ENCODE measurements around the gene PRKCA.

PRKCA gene

DNA sequence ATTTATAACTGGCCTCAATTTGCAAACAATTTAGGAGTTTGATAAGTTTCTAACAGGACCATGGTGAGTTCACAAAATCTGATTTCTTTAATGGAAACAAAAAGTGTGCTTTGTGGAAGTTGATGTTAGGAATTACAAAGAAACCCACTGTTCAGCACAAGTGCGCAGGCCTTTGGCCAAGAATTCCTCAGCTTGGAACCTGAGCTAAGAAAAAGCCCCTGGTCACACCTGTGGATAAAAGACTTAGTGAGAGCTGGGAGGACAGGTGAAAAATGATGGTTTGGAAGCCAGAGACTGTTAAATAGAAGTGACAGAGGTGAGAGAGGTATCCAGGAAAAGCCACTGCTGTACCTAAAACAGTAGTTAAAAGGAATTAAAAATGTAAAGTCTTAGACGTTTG is 64.7 kb downstream of the PRKCA start:
- TF ChIP-seq ZC3H10 (CRISPR knock-in tag; IDR thresholded peaks at IDR 0.05) (no peak), TCF4 (CRISPR knock-in tag; IDR thresholded peaks at IDR 0.05; ENCODE audit: borderline replicate concordance) (no peak), CSDC2 (CRISPR knock-in tag; IDR thresholded peaks at IDR 0.05) (no peak), ZNF70 (CRISPR knock-in tag; IDR thresholded peaks at IDR 0.05) (no peak)
- no peak for ATAC-seq

DNA sequence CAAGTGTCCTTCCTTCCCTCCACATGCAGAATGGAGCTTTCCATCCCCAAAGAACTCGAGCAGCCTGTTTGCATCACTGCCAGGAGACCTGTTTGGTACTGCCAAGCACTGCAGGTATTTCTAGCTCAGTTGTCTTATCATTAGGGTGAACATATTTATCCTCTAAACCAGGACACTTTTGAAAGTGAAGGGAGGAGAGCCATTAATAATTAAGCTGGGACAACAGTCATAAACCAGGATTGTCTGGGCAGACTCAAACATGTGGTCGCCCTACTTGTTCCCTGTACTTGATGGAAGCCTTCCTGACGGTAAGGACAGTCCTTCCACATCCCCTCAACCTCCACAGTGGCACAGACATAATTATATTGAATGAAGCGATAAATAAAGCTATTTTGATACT is 67.4 kb downstream of the PRKCA start:
- TF ChIP-seq, protein P1, sequence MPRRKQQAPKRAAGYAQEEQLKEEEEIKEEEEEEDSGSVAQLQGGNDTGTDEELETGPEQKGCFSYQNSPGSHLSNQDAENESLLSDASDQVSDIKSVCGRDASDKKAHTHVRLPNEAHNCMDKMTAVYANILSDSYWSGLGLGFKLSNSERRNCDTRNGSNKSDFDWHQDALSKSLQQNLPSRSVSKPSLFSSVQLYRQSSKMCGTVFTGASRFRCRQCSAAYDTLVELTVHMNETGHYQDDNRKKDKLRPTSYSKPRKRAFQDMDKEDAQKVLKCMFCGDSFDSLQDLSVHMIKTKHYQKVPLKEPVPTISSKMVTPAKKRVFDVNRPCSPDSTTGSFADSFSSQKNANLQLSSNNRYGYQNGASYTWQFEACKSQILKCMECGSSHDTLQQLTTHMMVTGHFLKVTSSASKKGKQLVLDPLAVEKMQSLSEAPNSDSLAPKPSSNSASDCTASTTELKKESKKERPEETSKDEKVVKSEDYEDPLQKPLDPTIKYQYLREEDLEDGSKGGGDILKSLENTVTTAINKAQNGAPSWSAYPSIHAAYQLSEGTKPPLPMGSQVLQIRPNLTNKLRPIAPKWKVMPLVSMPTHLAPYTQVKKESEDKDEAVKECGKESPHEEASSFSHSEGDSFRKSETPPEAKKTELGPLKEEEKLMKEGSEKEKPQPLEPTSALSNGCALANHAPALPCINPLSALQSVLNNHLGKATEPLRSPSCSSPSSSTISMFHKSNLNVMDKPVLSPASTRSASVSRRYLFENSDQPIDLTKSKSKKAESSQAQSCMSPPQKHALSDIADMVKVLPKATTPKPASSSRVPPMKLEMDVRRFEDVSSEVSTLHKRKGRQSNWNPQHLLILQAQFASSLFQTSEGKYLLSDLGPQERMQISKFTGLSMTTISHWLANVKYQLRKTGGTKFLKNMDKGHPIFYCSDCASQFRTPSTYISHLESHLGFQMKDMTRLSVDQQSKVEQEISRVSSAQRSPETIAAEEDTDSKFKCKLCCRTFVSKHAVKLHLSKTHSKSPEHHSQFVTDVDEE (CRISPR knock-in tag; IDR thresholded peaks at IDR 0.05) = no peak
- no peak for TF ChIP-seq ISL1 (CRISPR knock-in tag; IDR thresholded peaks at IDR 0.05)
- ATAC-seq = no peak

GRCh38 chr17:66371561-66371960 is 69.1 kb downstream of the PRKCA start:
- ATAC-seq = no peak
- no peak for TF ChIP-seq ZFP3 (CRISPR knock-in tag; IDR thresholded peaks at IDR 0.05)
- no peak for TF ChIP-seq TCF4 (CRISPR knock-in tag; IDR thresholded peaks at IDR 0.05; ENCODE audit: borderline replicate concordance)
- TF ChIP-seq ZFP30 (CRISPR knock-in tag; IDR thresholded peaks at IDR 0.05) = no peak
- no peak for TF ChIP-seq SNAI2 (CRISPR knock-in tag; IDR thresholded peaks at IDR 0.05)
- TF ChIP-seq OSR1 (CRISPR knock-in tag; IDR thresholded peaks at IDR 0.05) = no peak
- TF ChIP-seq ESRRG (CRISPR knock-in tag; IDR thresholded peaks at IDR 0.05) = no peak
- no peak for TF ChIP-seq BACH2 (CRISPR knock-in tag; IDR thresholded peaks at IDR 0.05; ENCODE audit: borderline replicate concordance)
- TF ChIP-seq, protein P1 (CRISPR knock-in tag; IDR thresholded peaks at IDR 0.05) = no peak
- TF ChIP-seq, protein P2, sequence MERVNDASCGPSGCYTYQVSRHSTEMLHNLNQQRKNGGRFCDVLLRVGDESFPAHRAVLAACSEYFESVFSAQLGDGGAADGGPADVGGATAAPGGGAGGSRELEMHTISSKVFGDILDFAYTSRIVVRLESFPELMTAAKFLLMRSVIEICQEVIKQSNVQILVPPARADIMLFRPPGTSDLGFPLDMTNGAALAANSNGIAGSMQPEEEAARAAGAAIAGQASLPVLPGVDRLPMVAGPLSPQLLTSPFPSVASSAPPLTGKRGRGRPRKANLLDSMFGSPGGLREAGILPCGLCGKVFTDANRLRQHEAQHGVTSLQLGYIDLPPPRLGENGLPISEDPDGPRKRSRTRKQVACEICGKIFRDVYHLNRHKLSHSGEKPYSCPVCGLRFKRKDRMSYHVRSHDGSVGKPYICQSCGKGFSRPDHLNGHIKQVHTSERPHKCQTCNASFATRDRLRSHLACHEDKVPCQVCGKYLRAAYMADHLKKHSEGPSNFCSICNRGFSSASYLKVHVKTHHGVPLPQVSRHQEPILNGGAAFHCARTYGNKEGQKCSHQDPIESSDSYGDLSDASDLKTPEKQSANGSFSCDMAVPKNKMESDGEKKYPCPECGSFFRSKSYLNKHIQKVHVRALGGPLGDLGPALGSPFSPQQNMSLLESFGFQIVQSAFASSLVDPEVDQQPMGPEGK (CRISPR knock-in tag; IDR thresholded peaks at IDR 0.05; ENCODE audit: borderline replicate concordance) = no peak

DNA sequence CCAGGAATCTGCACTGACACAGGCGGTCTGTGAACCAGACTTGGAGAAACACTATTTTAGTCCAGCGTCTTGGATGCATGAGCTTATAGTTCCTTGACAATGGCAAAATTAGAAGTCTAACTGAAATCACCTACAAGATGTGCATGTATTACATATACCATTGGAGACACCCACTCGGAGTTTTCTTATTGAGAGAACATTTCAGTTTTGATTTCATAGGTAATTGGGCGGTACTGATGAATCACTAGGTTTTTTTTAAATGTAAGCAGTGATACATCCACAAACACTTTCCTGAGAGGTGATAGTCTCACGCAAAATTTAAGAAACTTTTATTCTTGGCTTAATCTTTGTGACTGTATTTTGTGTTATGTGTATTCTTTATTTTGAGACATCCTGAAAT is 69.8 kb downstream of the PRKCA start:
- no peak for ATAC-seq
- TF ChIP-seq TCF4 (CRISPR knock-in tag; IDR thresholded peaks at IDR 0.05; ENCODE audit: borderline replicate concordance) (no peak), ZC3H10 (CRISPR knock-in tag; IDR thresholded peaks at IDR 0.05) (no peak), ZNF8 (CRISPR knock-in tag; IDR thresholded peaks at IDR 0.05) (no peak), ZFP30 (CRISPR knock-in tag; IDR thresholded peaks at IDR 0.05) (no peak), CSDC2 (CRISPR knock-in tag; IDR thresholded peaks at IDR 0.05) (no peak), TOX (CRISPR knock-in tag; IDR thresholded peaks at IDR 0.05; ENCODE audit: borderline replicate concordance) (no peak), ISL1 (CRISPR knock-in tag; IDR thresholded peaks at IDR 0.05) (no peak), ARNTL (CRISPR knock-in tag; IDR thresholded peaks at IDR 0.05; ENCODE audit: borderline replicate concordance, low read depth) (no peak), ZFP3 (CRISPR knock-in tag; IDR thresholded peaks at IDR 0.05) (no peak), OSR1 (CRISPR knock-in tag; IDR thresholded peaks at IDR 0.05) (no peak), GLIS3 (CRISPR knock-in tag; IDR thresholded peaks at IDR 0.05) (no peak), SNAI2 (CRISPR knock-in tag; IDR thresholded peaks at IDR 0.05) (no peak), PPARA (CRISPR knock-in tag; IDR thresholded peaks at IDR 0.05; ENCODE audit: borderline replicate concordance) (no peak)
- TF ChIP-seq, protein P3, sequence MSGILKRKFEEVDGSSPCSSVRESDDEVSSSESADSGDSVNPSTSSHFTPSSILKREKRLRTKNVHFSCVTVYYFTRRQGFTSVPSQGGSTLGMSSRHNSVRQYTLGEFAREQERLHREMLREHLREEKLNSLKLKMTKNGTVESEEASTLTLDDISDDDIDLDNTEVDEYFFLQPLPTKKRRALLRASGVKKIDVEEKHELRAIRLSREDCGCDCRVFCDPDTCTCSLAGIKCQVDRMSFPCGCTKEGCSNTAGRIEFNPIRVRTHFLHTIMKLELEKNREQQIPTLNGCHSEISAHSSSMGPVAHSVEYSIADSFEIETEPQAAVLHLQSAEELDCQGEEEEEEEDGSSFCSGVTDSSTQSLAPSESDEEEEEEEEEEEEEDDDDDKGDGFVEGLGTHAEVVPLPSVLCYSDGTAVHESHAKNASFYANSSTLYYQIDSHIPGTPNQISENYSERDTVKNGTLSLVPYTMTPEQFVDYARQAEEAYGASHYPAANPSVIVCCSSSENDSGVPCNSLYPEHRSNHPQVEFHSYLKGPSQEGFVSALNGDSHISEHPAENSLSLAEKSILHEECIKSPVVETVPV (CRISPR knock-in tag; IDR thresholded peaks at IDR 0.05) = no peak
- TF ChIP-seq, protein P2 (CRISPR knock-in tag; IDR thresholded peaks at IDR 0.05; ENCODE audit: borderline replicate concordance) = no peak
